Panc1 (cell line): Measurements from ENCODE around the gene CCR2. TPM values are rescaled to one million over a fixed set of nuclear protein-coding genes. Genes with fewer than 3 reads are reported as not detected.

Experiments
- ATAC-seq: fragments of 200-7000 bp; cut with Tn5 transposase; 2 replicates; pipeline ENCODE4 v1.9.1; 2020; ENCODE audit warnings: mild to moderate bottlenecking, moderate library complexity
- BruUV-seq: library from RNA; stranded (reverse); fragments of 400-500 nt; replicated peaks from 2 replicates; lab custom pipeline; 2021; lab: Mats Ljungman, UMichigan
- CTCF ChIA-PET: fragments of 300-600 bp; sonication (Branson Sonifier 250); formaldehyde crosslinking; loops from one replicate; lab custom pipeline; 2022; ENCODE audit warnings: antibody characterized with exemption; lab: Charles Lee
- POLR2A ChIA-PET: fragments of 300-600 bp; sonication (Branson Sonifier 250); formaldehyde crosslinking; loops from one replicate; lab custom pipeline; 2022; ENCODE audit warnings: antibody characterized with exemption; lab: Charles Lee
- DNase-seq: peaks from one replicate; pipeline ENCODE4 v3.0.0-alpha.2; 2010; ENCODE audit warnings: low read depth, low spot score
- H3K27ac ChIP-seq: 2 replicates; pipeline ENCODE4 v1.5.1; 2011; ENCODE audit warnings: mild to moderate bottlenecking, low read length, inconsistent platforms
- H3K27me3 ChIP-seq: fragments of 200-500 bp; sonication (Bioruptor generic); 2 replicates; pipeline ENCODE4 v1.6.0; 2014; ENCODE audit warnings: low read length, inconsistent platforms; ENCODE audit not compliant: control insufficient read depth, insufficient read depth
- H3K36me3 ChIP-seq: fragments of 200-500 bp; sonication (Bioruptor generic); 2 replicates; pipeline ENCODE4 v1.5.1; 2014; ENCODE audit warnings: inconsistent platforms, mild to moderate bottlenecking, low read length, moderate library complexity; ENCODE audit not compliant: control insufficient read depth, insufficient read depth
- H3K4me1 ChIP-seq: 2 replicates; pipeline ENCODE4 v1.5.1; 2011; ENCODE audit warnings: inconsistent platforms, mild to moderate bottlenecking, low read length, moderate library complexity; ENCODE audit not compliant: control insufficient read depth, insufficient read depth
- H3K4me3 ChIP-seq, 2 experiments: 2 replicates each; pipeline ENCODE4 v1.5.1; 2011 to 2012; ENCODE audit warnings: low read depth in 2 of 2, low read length in 2 of 2, mild to moderate bottlenecking in 2 of 2, inconsistent platforms in 1 of 2, moderate library complexity in 1 of 2
- H3K9me3 ChIP-seq: fragments of 200-500 bp; sonication (Bioruptor generic); 2 replicates; pipeline ENCODE4 v1.5.1; 2014; ENCODE audit warnings: low read depth, mild to moderate bottlenecking, inconsistent platforms, low read length, moderate library complexity; ENCODE audit not compliant: control insufficient read depth, insufficient read depth
- CTCF ChIP-seq: fragments of 450-650 bp; IDR thresholded peaks from 2 replicates; pipeline ENCODE4 v1.5.1; 2017; ENCODE audit warnings: mild to moderate bottlenecking
- POLR2AphosphoS5 ChIP-seq: IDR thresholded peaks from 2 replicates; pipeline ENCODE4 v1.6.1; 2012; ENCODE audit warnings: mild to moderate bottlenecking, low read depth, low read length, moderate library complexity
- REST ChIP-seq, 2 experiments: IDR thresholded peaks; 2 replicates each; pipeline ENCODE4 v1.6.1; 2011 to 2012; ENCODE audit warnings: low read depth in 2 of 2, control low read depth in 1 of 2, low read length in 1 of 2, mild to moderate bottlenecking in 1 of 2, moderate library complexity in 1 of 2; ENCODE audit not compliant: insufficient read depth in 1 of 2
- SIN3A ChIP-seq: IDR thresholded peaks from 2 replicates; pipeline ENCODE4 v1.6.1; 2012; ENCODE audit warnings: low read depth, mild to moderate bottlenecking, low read length, moderate library complexity, borderline replicate concordance; ENCODE audit not compliant: insufficient read depth
- TCF7L2 ChIP-seq: IDR thresholded peaks from 2 replicates; pipeline ENCODE4 v1.6.1; 2011; ENCODE audit warnings: mild to moderate bottlenecking, low read depth, low read length, inconsistent platforms
- in situ Hi-C: cut with HindIII; loops from 2 replicates; pipeline ENCODE4 v1.10.0; 2016; ENCODE audit warnings: low sequenced_read_pairs, low pct_unique_long_range_greater_than_20kb
- intact Hi-C: fragments of 100-400 bp; cut with micrococcal nuclease; formaldehyde crosslinking; loops from one replicate; pipeline ENCODE4 v1.10.0; 2022; ENCODE audit not compliant: unreplicated experiment
- total RNA-seq: library from RNA; stranded (reverse); gene quantifications from one replicate; pipeline ENCODE4 v1.2.1, GENCODE V29; 2021; ENCODE audit not compliant: unreplicated experiment

CCR2 gene
- total RNA-seq, 1 experiment from 2014 or later = not detected

GRCh38 chr3:46397111-46397510 is 43.2 kb downstream of the CCR2 start:
- Histone ChIP-seq H3K27ac (no peak overlapping the region), H3K9me3 (no peaks in the 10 kb centered on the region), H3K4me3 (no peak overlapping the region), H3K4me1 (no peaks in the 10 kb centered on the region), H3K36me3 (no peaks in the 10 kb centered on the region), H3K27me3 (no peaks in the 10 kb centered on the region)
- in situ Hi-C loops = no loop called here
- intact Hi-C loops = no loop called here
- TF ChIP-seq TCF7L2 = no peak
- TF ChIP-seq POLR2AphosphoS5 = no peak
- no peak for TF ChIP-seq CTCF
- TF ChIP-seq REST (IDR thresholded peaks at IDR 0.05; ENCODE audit: insufficient read depth in 1 of 2, low read depth in 2 of 2, low read length in 1 of 2) = no peak
- TF ChIP-seq SIN3A = no peak
- ChIA-PET POLR2A (interaction anchor here (0.7 kb wide), 1 partner anchor 75 kb away, joined by 3 read pairs; no protein-coding TSS in a partner anchor), CTCF (no interaction called here)
- ATAC-seq (no peak), DNase-seq (no peak)
- BruUV-seq = no TSS peak

GRCh38 chr3:46398186-46398955 is 44.5 kb downstream of the CCR2 start:
- H3K4me1 ChIP-seq = no peaks in the 10 kb centered on the region
- TF ChIP-seq REST (IDR thresholded peaks at IDR 0.05; ENCODE audit: insufficient read depth in 1 of 2, low read depth in 2 of 2, low read length in 1 of 2) (no peak), TCF7L2 (no peak), CTCF (no peak), POLR2AphosphoS5 (no peak), SIN3A (no peak)
- ATAC-seq (no peak), DNase-seq (no peak)
- H3K9me3 ChIP-seq = no peaks in the 10 kb centered on the region
- H3K4me3 ChIP-seq = no peak overlapping the region
- H3K27ac ChIP-seq = no peak overlapping the region
- H3K36me3 ChIP-seq = no peaks in the 10 kb centered on the region
- intact Hi-C loops = no loop called here
- in situ Hi-C loops = no loop called here
- ChIA-PET POLR2A (no interaction called here), CTCF (no interaction called here)
- H3K27me3 ChIP-seq = no peaks in the 10 kb centered on the region
- BruUV-seq = no TSS peak
